Head of caudate nucleus (tissue), 42 donors: Measurements from ENCODE around the gene HES3.
"Not testable (repeated sequence)": the region's sequence is repeated elsewhere in the genome, so short reads cannot be mapped to it uniquely, and the experiment has no call there.

Experiments
- DNase-seq, 42 donors: peaks; one replicate each; pipeline versions ENCODE4 v3.0.0 to v3.0.0-alpha.2; 2020 to 2021; ENCODE audit warnings: mixed read lengths in 7 of 42
- intact Hi-C: fragments of 100-400 bp; cut with DNase I; formaldehyde crosslinking; loops from one replicate; pipeline ENCODE4 v1.15.0; 2022

Gene HES3

GRCh38 chr1:6212193-6212959 lies 31.6 kb upstream of the HES3 start:
- DNase-seq, result no peak
- intact Hi-C loops, result no loop called here

GRCh38 chr1:6218375-6219164 lies 25.4 kb upstream of the HES3 start:
- DNase-seq, result no peak
- intact Hi-C loops, result no loop called here

GRCh38 chr1:6219641-6220040 lies 24.3 kb upstream of the HES3 start:
- DNase-seq, intact Hi-C loops: not testable (repeated sequence)

- intact Hi-C loops, result no loop called here
Measured at GRCh38 chr1:6220236-6220635, 23.7 kb upstream of the HES3 start.

GRCh38 chr1:6221210-6221784 lies 22.7 kb upstream of the HES3 start:
- intact Hi-C loops, result no loop called here
- DNase-seq, result no peak

More at GRCh38 chr1:6220236-6220635, 23.7 kb upstream of the HES3 start:
- DNase-seq, result peak in 5 of 42 donors; percentile 2 to 54 (median 36)

GRCh38 chr1:6222636-6223035 lies 21.3 kb upstream of the HES3 start:
- intact Hi-C loops, result no loop called here
- DNase-seq, result no peak

GRCh38 chr1:6223617-6224016 lies 20.4 kb upstream of the HES3 start:
- no peak for DNase-seq
- intact Hi-C loops, result no loop called here

- no peak for DNase-seq
- intact Hi-C loops, result no loop called here
Measured at GRCh38 chr1:6224718-6225117, 19.3 kb upstream of the HES3 start.

- intact Hi-C loops, result no loop called here
- DNase-seq, result peak in 25 of 42 donors; percentile 15 to 74 (median 46)
Measured at GRCh38 chr1:6225651-6226050, 18.3 kb upstream of the HES3 start.

- no peak for DNase-seq
- intact Hi-C loops, result no loop called here
Measured at GRCh38 chr1:6233376-6233775, 10.6 kb upstream of the HES3 start.

- intact Hi-C loops, result loop anchor here (2.0 kb wide), 1 partner anchor 36 kb away; the partner anchor contains the start of gene RPL22
- peak; percentile 17 to 85 (median 56) for DNase-seq
Measured at GRCh38 chr1:6234502-6235295, 9.3 kb upstream of the HES3 start.

- intact Hi-C loops, result loop anchor here (2.0 kb wide), 1 partner anchor 36 kb away; the partner anchor contains the start of gene RPL22
- DNase-seq, result peak; percentile 39 to 86 (median 66)
Measured at GRCh38 chr1:6235296-6235677, 8.7 kb upstream of the HES3 start.

GRCh38 chr1:6237093-6237492 lies 6.9 kb upstream of the HES3 start:
- no peak for DNase-seq
- intact Hi-C loops, result no loop called here

GRCh38 chr1:6239213-6239752 lies 4.7 kb upstream of the HES3 start:
- no peak for DNase-seq
- intact Hi-C loops, result no loop called here

GRCh38 chr1:6239950-6240768 lies 3.8 kb upstream of the HES3 start:
- DNase-seq, result no peak
- intact Hi-C loops, result no loop called here

GRCh38 chr1:6241107-6241886 lies 2.7 kb upstream of the HES3 start:
- intact Hi-C loops, result no loop called here
- DNase-seq, result no peak
